ENCODE measurements around the gene SLC39A5. TPM values are rescaled to one million over a fixed set of nuclear protein-coding genes. Genes with fewer than 3 reads are reported as not detected.

Gene SLC39A5
- total and polyA plus RNA-seq, 2 of the 8 experiments (the other 6 are each of a cell fraction or from before 2014, with no cell fraction given) = 0.27 TPM; not detected in 1

GRCh38 chr12:56236091-56236490, 6.2 kb downstream of the SLC39A5 start (continued):
- no peak for TF ChIP-seq RNF2 (IDR thresholded peaks at IDR 0.05; ENCODE audit: borderline replicate concordance, low read depth, low read length, missing control alignments, poor library complexity, severe bottlenecking)
- TF ChIP-seq CHD2 (IDR thresholded peaks at IDR 0.05; ENCODE audit: low read length) = no peak
- no peak for TF ChIP-seq SAP30 (IDR thresholded peaks at IDR 0.05; ENCODE audit: insufficient read depth, insufficient replicate concordance, low read length)
- TF ChIP-seq NRF1 (IDR thresholded peaks at IDR 0.05; ENCODE audit: low read depth, low read length) = no peak
- no peak for TF ChIP-seq KDM5A (IDR thresholded peaks at IDR 0.05; ENCODE audit: low read length)
